ENCODE results near the gene LTBP1. TPM values are rescaled to one million over a fixed set of nuclear protein-coding genes. Genes with fewer than 3 reads are reported as not detected.

The LTBP1 gene
- total and polyA plus RNA-seq, 8 donors, result 11.0 to 134 (median 25.6) TPM

DNA sequence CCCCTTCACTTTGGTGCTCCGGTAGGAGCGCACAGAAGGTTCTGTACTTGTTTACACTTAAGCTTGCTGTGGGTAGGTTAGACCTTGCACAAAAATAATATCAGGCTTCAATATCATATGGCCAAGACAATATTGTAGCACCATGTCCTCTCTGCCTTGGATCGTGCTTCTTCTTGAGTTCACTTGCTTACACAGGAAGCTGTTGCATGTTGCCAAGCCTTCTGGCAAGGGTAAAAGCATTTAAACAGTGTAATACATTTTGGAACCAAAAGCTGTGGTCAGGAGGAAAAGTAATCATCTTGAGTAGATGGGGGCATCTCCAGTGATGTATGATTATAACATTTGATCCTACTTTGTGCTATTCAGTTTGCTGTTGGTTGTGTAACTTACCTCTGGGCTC lies 197.5 kb downstream of the LTBP1 start:
- H3K27ac ChIP-seq, result peak overlapping the region in 4 of 5 donors; percentile 20 to 75 (median 44)
- H3K9me3 ChIP-seq, result no peaks in the 10 kb centered on the region
- TF ChIP-seq EP300 (IDR thresholded peaks at IDR 0.05) (no peak), POLR2A (IDR thresholded peaks at IDR 0.05) (no peak), POLR2AphosphoS5 (IDR thresholded peaks at IDR 0.05) (no peak)
- TF ChIP-seq, protein P1, sequence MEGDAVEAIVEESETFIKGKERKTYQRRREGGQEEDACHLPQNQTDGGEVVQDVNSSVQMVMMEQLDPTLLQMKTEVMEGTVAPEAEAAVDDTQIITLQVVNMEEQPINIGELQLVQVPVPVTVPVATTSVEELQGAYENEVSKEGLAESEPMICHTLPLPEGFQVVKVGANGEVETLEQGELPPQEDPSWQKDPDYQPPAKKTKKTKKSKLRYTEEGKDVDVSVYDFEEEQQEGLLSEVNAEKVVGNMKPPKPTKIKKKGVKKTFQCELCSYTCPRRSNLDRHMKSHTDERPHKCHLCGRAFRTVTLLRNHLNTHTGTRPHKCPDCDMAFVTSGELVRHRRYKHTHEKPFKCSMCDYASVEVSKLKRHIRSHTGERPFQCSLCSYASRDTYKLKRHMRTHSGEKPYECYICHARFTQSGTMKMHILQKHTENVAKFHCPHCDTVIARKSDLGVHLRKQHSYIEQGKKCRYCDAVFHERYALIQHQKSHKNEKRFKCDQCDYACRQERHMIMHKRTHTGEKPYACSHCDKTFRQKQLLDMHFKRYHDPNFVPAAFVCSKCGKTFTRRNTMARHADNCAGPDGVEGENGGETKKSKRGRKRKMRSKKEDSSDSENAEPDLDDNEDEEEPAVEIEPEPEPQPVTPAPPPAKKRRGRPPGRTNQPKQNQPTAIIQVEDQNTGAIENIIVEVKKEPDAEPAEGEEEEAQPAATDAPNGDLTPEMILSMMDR (IDR thresholded peaks at IDR 0.05), result no peak
- H3K4me3 ChIP-seq, result no peak overlapping the region
- intact Hi-C loops (cut with DNase I; ENCODE audit: low total_unique reads), result no loop called here
- no peaks in the 10 kb centered on the region for H3K27me3 ChIP-seq
- WGBS, 5 donors, result 76 to 85% (median 82%) methylated on average over 3 of the region's 3 CpGs
- no peak for DNase-seq
- peaks cover 0 to 45% (median 25%) of the 10 kb centered on the region in 4 donors for H3K4me1 ChIP-seq
- H3K36me3 ChIP-seq, result peaks cover 0 to 7% (median 0%) of the 10 kb centered on the region in 4 donors

DNA sequence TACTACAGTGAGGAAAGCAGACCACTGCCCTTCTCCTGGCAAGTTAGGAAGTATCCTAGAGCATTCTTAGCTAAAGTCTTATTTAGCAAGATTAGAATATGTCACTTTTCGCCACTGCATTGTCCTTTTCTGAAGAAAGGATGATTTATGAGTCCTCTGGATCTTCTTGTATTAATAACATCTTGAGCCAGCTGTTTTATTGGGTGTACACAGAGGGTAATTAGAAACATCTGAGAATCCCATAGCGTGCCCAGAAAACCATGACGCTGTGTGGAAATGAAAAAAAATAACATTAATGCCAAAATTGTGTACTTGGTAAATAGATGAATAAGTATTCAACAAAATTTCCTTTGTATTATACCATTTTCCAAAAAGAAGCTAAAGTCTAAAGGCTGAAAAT lies 198.7 kb downstream of the LTBP1 start:
- WGBS, 5 donors, result 73 to 83% (median 79%) methylated on average over 3 of the region's 3 CpGs
- peak overlapping the region in 4 of 5 donors; percentile 5 to 75 (median 54) for H3K27ac ChIP-seq
- peaks cover 0 to 45% (median 21%) of the 10 kb centered on the region in 4 donors for H3K4me1 ChIP-seq
- H3K9me3 ChIP-seq, result no peaks in the 10 kb centered on the region
- H3K36me3 ChIP-seq, result peaks cover 0 to 7% (median 0%) of the 10 kb centered on the region in 4 donors
- peak in 1 of 2 donors; percentile 29 for DNase-seq
- TF ChIP-seq POLR2A (IDR thresholded peaks at IDR 0.05) (no peak), POLR2AphosphoS5 (IDR thresholded peaks at IDR 0.05) (no peak), EP300 (IDR thresholded peaks at IDR 0.05) (no peak)
- TF ChIP-seq, protein P1 (IDR thresholded peaks at IDR 0.05), result no peak
- no peaks in the 10 kb centered on the region for H3K27me3 ChIP-seq
- intact Hi-C loops (cut with DNase I; ENCODE audit: low total_unique reads), result no loop called here
- no peak overlapping the region for H3K4me3 ChIP-seq

DNA sequence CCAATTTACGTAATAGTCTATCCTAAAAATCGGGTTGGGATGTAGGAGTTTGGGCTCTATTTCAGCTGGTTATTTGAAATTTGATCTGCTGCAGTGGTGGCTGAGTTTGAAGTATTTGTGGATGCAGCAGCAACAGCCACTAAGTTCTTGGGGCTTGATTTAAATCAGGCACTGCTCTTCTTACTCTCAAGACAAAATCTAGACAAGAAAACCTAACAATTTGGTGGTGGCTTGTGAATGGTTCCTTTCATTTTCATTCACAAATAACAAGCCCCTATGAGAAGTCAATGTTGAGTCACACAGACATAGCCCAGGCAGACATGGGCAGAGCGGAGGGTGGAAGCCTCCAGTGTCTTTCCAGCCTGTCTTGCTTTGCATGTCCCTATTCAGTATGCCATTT lies 199.3 kb downstream of the LTBP1 start:
- Histone ChIP-seq H3K4me3 (no peak overlapping the region), H3K9me3 (no peaks in the 10 kb centered on the region), H3K27ac (peak overlapping the region in 4 of 5 donors; percentile 5 to 75 (median 54)), H3K36me3 (peaks cover 0 to 7% (median 0%) of the 10 kb centered on the region in 4 donors), H3K4me1 (peaks cover 0 to 40% (median 21%) of the 10 kb centered on the region in 4 donors), H3K27me3 (no peaks in the 10 kb centered on the region)
- intact Hi-C loops (cut with DNase I; ENCODE audit: low total_unique reads), result no loop called here
- DNase-seq, result peak in 1 of 2 donors; percentile 21
- TF ChIP-seq POLR2AphosphoS5 (IDR thresholded peaks at IDR 0.05), result no peak
- TF ChIP-seq, protein P1 (IDR thresholded peaks at IDR 0.05), result no peak
- TF ChIP-seq EP300 (IDR thresholded peaks at IDR 0.05), result no peak
- no peak for TF ChIP-seq POLR2A (IDR thresholded peaks at IDR 0.05)
- 76 to 85% (median 80%) methylated on average over 3 of the region's 3 CpGs for WGBS, 5 donors

DNA sequence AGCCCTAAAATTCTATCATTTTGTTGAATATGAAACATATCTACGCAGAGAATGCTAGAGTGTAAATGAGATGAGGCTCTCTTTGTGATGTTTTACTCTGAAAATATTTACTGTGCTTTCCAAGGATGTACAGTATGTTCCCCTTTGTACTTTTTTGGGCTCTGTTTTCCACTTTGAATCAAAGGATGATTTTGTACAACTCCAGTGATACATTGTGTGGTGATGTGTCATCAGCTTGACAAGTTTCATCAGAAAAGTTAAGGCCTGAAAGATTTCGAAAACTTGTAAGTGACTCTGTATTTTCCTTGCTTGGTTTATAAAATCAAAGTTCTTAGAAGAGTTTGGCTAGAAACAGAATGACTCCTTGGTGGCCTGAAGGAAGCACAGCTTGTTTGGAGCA lies 206.3 kb downstream of the LTBP1 start:
- Histone ChIP-seq H3K27ac (peak overlapping the region in 3 of 5 donors; percentile 44 to 58 (median 45)), H3K9me3 (no peaks in the 10 kb centered on the region), H3K4me3 (no peak overlapping the region), H3K36me3 (peaks cover 0 to under 1% (median 0%) of the 10 kb centered on the region in 4 donors), H3K27me3 (no peaks in the 10 kb centered on the region), H3K4me1 (peaks cover 0 to 19% (median under 1%) of the 10 kb centered on the region in 4 donors)
- TF ChIP-seq POLR2AphosphoS5 (IDR thresholded peaks at IDR 0.05) (peak in 1 of 3 donors; percentile 61), EP300 (IDR thresholded peaks at IDR 0.05) (no peak), POLR2A (IDR thresholded peaks at IDR 0.05) (no peak)
- TF ChIP-seq, protein P1 (IDR thresholded peaks at IDR 0.05), result no peak
- 76 to 89% (median 86%) methylated on average over 2 of the region's 2 CpGs for WGBS, 5 donors
- intact Hi-C loops (cut with DNase I; ENCODE audit: low total_unique reads), result no loop called here
- DNase-seq, result no peak
